NT2/D1 (cell line): Measurements from ENCODE around the gene PSORS1C1.
"Not testable (repeated sequence)": the region's sequence is repeated elsewhere in the genome, so short reads cannot be mapped to it uniquely, and the experiment has no call there.

Source experiments
- DNase-seq: peaks from one replicate; pipeline ENCODE4 v3.0.0-alpha.2; 2011; ENCODE audit warnings: low read depth, low spot score
- H3K27me3 ChIP-seq: 2 replicates; pipeline ENCODE4 v1.6.0; 2011; ENCODE audit warnings: mild to moderate bottlenecking; ENCODE audit not compliant: insufficient read length, insufficient read depth
- H3K36me3 ChIP-seq: 2 replicates; pipeline ENCODE4 v1.6.1; 2011; ENCODE audit warnings: mild to moderate bottlenecking, low read length, mixed read lengths; ENCODE audit not compliant: insufficient read depth, insufficient read length
- H3K4me1 ChIP-seq: 2 replicates; pipeline ENCODE4 v1.5.1; 2011; ENCODE audit not compliant: insufficient read depth, insufficient read length
- H3K4me3 ChIP-seq: 2 replicates; pipeline ENCODE4 v1.5.1; 2011; ENCODE audit warnings: low read depth; ENCODE audit not compliant: insufficient read length
- H3K9ac ChIP-seq: 2 replicates; pipeline ENCODE4 v1.6.0; 2011; ENCODE audit warnings: low read depth; ENCODE audit not compliant: insufficient read length
- H3K9me3 ChIP-seq: 2 replicates; pipeline ENCODE4 v1.5.1; 2011; ENCODE audit warnings: mild to moderate bottlenecking, low read length; ENCODE audit not compliant: insufficient read depth
- SUZ12 ChIP-seq: IDR thresholded peaks from 2 replicates; pipeline ENCODE4 v1.6.1; 2011; ENCODE audit not compliant: insufficient read length, insufficient read depth; ENCODE audit errors: extremely low read depth
- YY1 ChIP-seq: IDR thresholded peaks from 2 replicates; pipeline ENCODE4 v1.6.1; 2011; ENCODE audit not compliant: insufficient read length, insufficient read depth
- ZNF274 ChIP-seq: IDR thresholded peaks from 2 replicates; pipeline ENCODE4 v1.6.1; 2011; ENCODE audit warnings: mild to moderate bottlenecking, low read depth, low read length

The PSORS1C1 gene

DNA sequence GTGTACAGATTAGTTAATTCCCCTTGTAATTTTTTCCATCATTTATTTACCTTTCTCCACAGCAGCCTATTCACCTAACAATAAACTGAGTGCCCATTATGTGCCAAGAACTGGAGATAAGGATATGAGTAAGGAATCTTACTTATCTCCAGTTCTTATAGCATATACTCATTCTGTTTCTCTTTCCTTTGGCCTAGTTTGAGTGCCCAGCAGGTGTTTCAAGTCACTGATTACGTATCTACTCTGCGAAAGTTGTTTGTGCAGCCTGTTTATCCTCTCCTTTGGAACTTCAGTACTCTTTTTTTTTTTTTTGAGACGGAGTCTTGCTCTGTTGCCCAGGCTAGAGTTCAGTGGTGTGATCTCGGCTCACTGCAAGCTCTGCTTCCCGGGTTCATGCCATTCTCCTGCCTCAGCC lies 73.2 kb downstream of the PSORS1C1 start:
- H3K4me3 ChIP-seq = no peak overlapping the region
- no peaks in the 10 kb centered on the region for H3K9me3 ChIP-seq
- no peaks in the 10 kb centered on the region for H3K4me1 ChIP-seq
- no peak for DNase-seq
- no peak for TF ChIP-seq ZNF274
- TF ChIP-seq SUZ12 = no peak
- no peak for TF ChIP-seq YY1
- H3K27me3 ChIP-seq = no peaks in the 10 kb centered on the region
- H3K9ac ChIP-seq = no peak overlapping the region
- H3K36me3 ChIP-seq = no peaks in the 10 kb centered on the region

DNA sequence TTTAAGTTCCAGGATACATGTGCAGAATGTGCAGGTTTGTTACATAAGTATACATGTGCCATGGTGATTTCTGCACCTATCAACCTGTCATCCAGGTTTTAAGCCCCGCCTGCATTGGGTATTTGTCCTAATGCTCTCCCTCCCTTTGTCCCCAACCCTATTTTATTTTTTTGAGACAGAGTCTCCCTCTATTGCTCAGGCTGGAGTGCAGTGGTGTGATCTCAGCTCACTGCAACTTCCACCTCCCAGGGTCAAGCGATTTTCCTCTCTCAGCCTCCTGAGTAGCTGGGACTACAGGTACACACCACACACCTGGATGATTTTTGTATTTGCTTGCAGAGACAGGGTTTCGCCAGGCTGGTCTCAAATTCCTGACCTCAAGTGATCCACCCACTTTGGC lies 74.6 kb downstream of the PSORS1C1 start:
- not testable (repeated sequence) for H3K4me3 ChIP-seq, H3K36me3 ChIP-seq, DNase-seq, H3K9ac ChIP-seq, H3K27me3 ChIP-seq, H3K4me1 ChIP-seq, H3K9me3 ChIP-seq
